ENCODE results near the gene DDX27. TPM values are rescaled to one million over a fixed set of nuclear protein-coding genes. Genes with fewer than 3 reads are reported as not detected.

Gene DDX27
- total and polyA plus RNA-seq, 2 experiments from 2014 or later: 29.1 to 33.9 TPM

GRCh38 chr20:49184691-49185070, 34.5 kb upstream of the DDX27 start:
- 77% methylated on average over 3 of the region's 3 CpGs for WGBS (ENCODE audit: low lambda C conversion rate, missing lambda C conversion rate)
- H3K9me2 ChIP-seq (replicated peaks; ENCODE audit: insufficient read depth): no peaks in the 10 kb centered on the region
- peaks cover 79% of the 10 kb centered on the region for H3K79me2 ChIP-seq
- no peaks in the 10 kb centered on the region for H3K36me3 ChIP-seq (replicated peaks; ENCODE audit: insufficient read depth, low read depth)
- H3K4me2 ChIP-seq: peak overlapping the region; percentile 82
- peaks cover 71% of the 10 kb centered on the region for H4K20me1 ChIP-seq (ENCODE audit: insufficient read depth, poor library complexity, severe bottlenecking)
- H3K4me1 ChIP-seq (ENCODE audit: insufficient read depth): peaks cover 46% of the 10 kb centered on the region
- H3K27me3 ChIP-seq: no peaks in the 10 kb centered on the region
- H2AFZ ChIP-seq: no peak overlapping the region
- peak overlapping the region; percentile 98 for H3K27ac ChIP-seq
- TF ChIP-seq EZH2phosphoT487 (IDR thresholded peaks at IDR 0.05; ENCODE audit: low read depth, severe bottlenecking, unreplicated experiment) (no peak), EZH2 (IDR thresholded peaks at IDR 0.05; ENCODE audit: borderline replicate concordance) (no peak), CTCF (IDR thresholded peaks at IDR 0.05; ENCODE audit: poor library complexity) (no peak)
- no peak for DNase-seq (ENCODE audit: low spot score)
- no peak overlapping the region for H3K4me3 ChIP-seq
- no peaks in the 10 kb centered on the region for H3K9me3 ChIP-seq (ENCODE audit: low read depth)

GRCh38 chr20:49185071-49185761, 34.0 kb upstream of the DDX27 start:
- Histone ChIP-seq H3K9me3 (ENCODE audit: low read depth) (no peaks in the 10 kb centered on the region), H3K9me2 (replicated peaks; ENCODE audit: insufficient read depth) (no peaks in the 10 kb centered on the region), H2AFZ (no peak overlapping the region), H3K4me1 (ENCODE audit: insufficient read depth) (peaks cover 45% of the 10 kb centered on the region), H3K4me2 (peak overlapping the region; percentile 82), H3K4me3 (no peak overlapping the region), H3K79me2 (peaks cover 74% of the 10 kb centered on the region), H3K36me3 (replicated peaks; ENCODE audit: insufficient read depth, low read depth) (no peaks in the 10 kb centered on the region), H3K27ac (peak overlapping the region; percentile 98), H4K20me1 (ENCODE audit: insufficient read depth, poor library complexity, severe bottlenecking) (peaks cover 66% of the 10 kb centered on the region), H3K27me3 (no peaks in the 10 kb centered on the region)
- no peak for DNase-seq (ENCODE audit: low spot score)
- TF ChIP-seq EZH2 (IDR thresholded peaks at IDR 0.05; ENCODE audit: borderline replicate concordance): no peak
- TF ChIP-seq EZH2phosphoT487 (IDR thresholded peaks at IDR 0.05; ENCODE audit: low read depth, severe bottlenecking, unreplicated experiment): no peak
- no peak for TF ChIP-seq CTCF (IDR thresholded peaks at IDR 0.05; ENCODE audit: poor library complexity)
- WGBS (ENCODE audit: low lambda C conversion rate, missing lambda C conversion rate): 59% methylated on average over 6 of the region's 6 CpGs

- Histone ChIP-seq H3K27ac (peak overlapping the region; percentile 98), H3K27me3 (no peaks in the 10 kb centered on the region), H3K36me3 (replicated peaks; ENCODE audit: insufficient read depth, low read depth) (no peaks in the 10 kb centered on the region), H3K79me2 (peaks cover 59% of the 10 kb centered on the region), H3K9me2 (replicated peaks; ENCODE audit: insufficient read depth) (no peaks in the 10 kb centered on the region), H4K20me1 (ENCODE audit: insufficient read depth, poor library complexity, severe bottlenecking) (peaks cover 51% of the 10 kb centered on the region), H3K4me2 (peak overlapping the region; percentile 82), H3K4me1 (ENCODE audit: insufficient read depth) (peaks cover 38% of the 10 kb centered on the region), H3K9me3 (ENCODE audit: low read depth) (no peaks in the 10 kb centered on the region), H2AFZ (no peak overlapping the region), H3K4me3 (peak overlapping the region; percentile 58)
- 4% methylated on average over 19 of the region's 19 CpGs for WGBS (ENCODE audit: low lambda C conversion rate, missing lambda C conversion rate)
- peak; percentile 81 for DNase-seq (ENCODE audit: low spot score)
- TF ChIP-seq EZH2phosphoT487 (IDR thresholded peaks at IDR 0.05; ENCODE audit: low read depth, severe bottlenecking, unreplicated experiment) (no peak), CTCF (IDR thresholded peaks at IDR 0.05; ENCODE audit: poor library complexity) (no peak), EZH2 (IDR thresholded peaks at IDR 0.05; ENCODE audit: borderline replicate concordance) (no peak)
Measured at GRCh38 chr20:49186535-49187329, 32.5 kb upstream of the DDX27 start.
